Spleen (tissue), 11 donors: ENCODE data around the gene RNF115. TPM values are rescaled to one million over a fixed set of nuclear protein-coding genes. Genes with fewer than 3 reads are reported as not detected.
"Not testable (repeated sequence)": the region's sequence is repeated elsewhere in the genome, so short reads cannot be mapped to it uniquely, and the experiment has no call there.

ENCODE experiments used
- DNase-seq: peaks from one replicate; pipeline ENCODE4 v3.0.0-alpha.2; 2020
- H3K27ac ChIP-seq, 8 donors: fragments of 200-600 bp; sonication (generic) in 7 of 8; 1 replicate in 4 of 8; 2 replicates in 4 of 8; pipeline versions ENCODE4 v1.5.0 to v1.8.0; 2016 to 2021; ENCODE audit warnings: inconsistent platforms in 4 of 8, mild to moderate bottlenecking in 4 of 8, moderate library complexity in 1 of 8
- H3K27me3 ChIP-seq, 7 donors: fragments of 200-600 bp; sonication (generic) in 6 of 7; replicated peaks in 1 of 7; 1 replicate in 4 of 7; 2 replicates in 3 of 7; pipeline versions ENCODE4 v1.5.0 to v1.8.0; 2016 to 2021; ENCODE audit warnings: inconsistent platforms in 3 of 7, mild to moderate bottlenecking in 1 of 7
- H3K36me3 ChIP-seq, 6 donors: fragments of 200-600 bp; sonication (generic) in 5 of 6; 1 replicate in 4 of 6; 2 replicates in 2 of 6; pipeline versions ENCODE4 v1.5.0 to v1.8.0; 2016 to 2021; ENCODE audit warnings: inconsistent platforms in 2 of 6
- H3K4me1 ChIP-seq, 6 donors: fragments of 200-600 bp; sonication (generic) in 5 of 6; 1 replicate in 3 of 6; 2 replicates in 3 of 6; pipeline versions ENCODE4 v1.5.0 to v1.8.0; 2016 to 2021; ENCODE audit warnings: inconsistent platforms in 3 of 6
- H3K4me3 ChIP-seq, 8 donors: fragments of 200-600 bp; sonication (generic) in 7 of 8; 1 replicate in 4 of 8; 2 replicates in 4 of 8; pipeline versions ENCODE4 v1.5.0 to v1.8.0; 2016 to 2021; ENCODE audit warnings: inconsistent platforms in 4 of 8, mild to moderate bottlenecking in 4 of 8, moderate library complexity in 2 of 8
- H3K9me3 ChIP-seq, 8 donors: fragments of 200-600 bp; sonication (generic) in 7 of 8; 1 replicate in 4 of 8; 2 replicates in 4 of 8; pipeline versions ENCODE4 v1.5.0 to v1.8.0; 2016 to 2021; ENCODE audit warnings: inconsistent platforms in 4 of 8
- CTCF ChIP-seq, 11 experiments: fragments of 200-600 bp in 7 of 11; fragments of 450-650 bp in 4 of 11; sonication (generic) in 4 of 11; IDR thresholded peaks in 8 of 11; conservative IDR thresholded peaks in 3 of 11; 1 replicate in 7 of 11; 2 replicates in 4 of 11; pipeline versions ENCODE4 v1.4.0 to v1.8.0; 2016 to 2021; ENCODE audit warnings: antibody characterized with exemption in 11 of 11, inconsistent platforms in 4 of 11, mild to moderate bottlenecking in 1 of 11
- POLR2A ChIP-seq, 3 donors: fragments of 450-650 bp; IDR thresholded peaks; one replicate each; pipeline ENCODE4 v1.5.1; 2017; ENCODE audit warnings: antibody characterized with exemption in 3 of 3, mild to moderate bottlenecking in 1 of 3
- POLR2AphosphoS5 ChIP-seq, 3 donors: sonication (generic); formaldehyde crosslinking; IDR thresholded peaks; one replicate each; pipeline ENCODE4 v1.5.1; 2017; ENCODE audit warnings: antibody characterized with exemption in 3 of 3
- WGBS, 5 donors: extraction: QIAGEN DNeasy Blood & Tissue Kit in 3 of 5; methylation state at CpG; one replicate each; pipeline versions ENCODE4 v1.1.5 to v1.1.7; 2013 to 2018; 5-methylcytosine and 5-hydroxymethylcytosine counted together
- intact Hi-C: fragments of 100-400 bp; cut with DNase I; formaldehyde crosslinking; loops from one replicate; pipeline ENCODE4 v1.15.0; 2023; ENCODE audit warnings: low total_unique reads
- polyA plus RNA-seq, 3 donors: library from polyadenylated mRNA; stranded (reverse); fragments of 200-250 nt; gene quantifications; one replicate each; pipeline ENCODE4 v1.2.1, GENCODE V29; 2013
- total RNA-seq, 7 donors: library from RNA; depleted of rRNA in 3 of 7; stranded (reverse); fragments of >200 nt in 3 of 7; fragmentation: NEBNext Ultra II Directional in 4 of 7; extraction: Animal tissue kit (Norgen Biotek cat#: 25700) in 4 of 7; gene quantifications; one replicate each; pipeline versions ENCODE4 v1.1.0 to v1.2.1, GENCODE V29; 2016 to 2021
- donor health status: healthy with polysubstance abuse.
- donor health status: DM: no; HTN: no; CAD: no; lungs with moderate emphysema.
- donor health status: DM: no; HTN: no; CAD: no.
- donor health status: Bipolar disorder and iron deficiency.
- donor health status: healthy.
- donor health status: DM: no; HTN: no; CAD: no.
- donor health status: DM: yes; HTN: yes; CAD: no.

RNF115 gene
- total and polyA plus RNA-seq, 10 donors: 4.8 to 27.2 (median 15.0) TPM

GRCh38 chr1:145799806-145800205 lies 24.1 kb downstream of the RNF115 start:
- peaks cover 0 to 27% (median 7%) of the 10 kb centered on the region in 6 donors for H3K4me1 ChIP-seq
- H3K9me3 ChIP-seq: peaks cover 8 to 41% (median 35%) of the 10 kb centered on the region in 8 donors
- peaks cover 0 to 25% (median 0%) of the 10 kb centered on the region in 6 donors for H3K36me3 ChIP-seq
- H3K27ac ChIP-seq: no peak overlapping the region
- no peak for TF ChIP-seq POLR2AphosphoS5 (IDR thresholded peaks at IDR 0.05)
- no peak for TF ChIP-seq POLR2A (IDR thresholded peaks at IDR 0.05)
- no peak for TF ChIP-seq CTCF (IDR thresholded peaks at IDR 0.05 in 8 of 11, conservative IDR thresholded peaks at IDR 0.05 in 3 of 11)
- intact Hi-C loops: no loop called here
- no peak overlapping the region for H3K4me3 ChIP-seq
- no peak for DNase-seq
- H3K27me3 ChIP-seq: no peaks in the 10 kb centered on the region
- 75 to 87% (median 78%) methylated on average over 2 of the region's 2 CpGs for WGBS, 5 donors

- H3K9me3 ChIP-seq: peaks cover 8 to 41% (median 35%) of the 10 kb centered on the region in 8 donors
Observed at GRCh38 chr1:145796753-145797152, 27.1 kb downstream of the RNF115 start.

GRCh38 chr1:145795257-145795881 lies 28.5 kb downstream of the RNF115 start:
- H3K4me3 ChIP-seq: no peak overlapping the region
- 84 to 92% (median 90%) methylated on average over 10 of the region's 10 CpGs for WGBS, 5 donors
- no peaks in the 10 kb centered on the region for H3K4me1 ChIP-seq
- intact Hi-C loops: no loop called here
- peaks cover 8 to 41% (median 35%) of the 10 kb centered on the region in 8 donors for H3K9me3 ChIP-seq
- no peak overlapping the region for H3K27ac ChIP-seq
- H3K27me3 ChIP-seq: no peaks in the 10 kb centered on the region
- DNase-seq: no peak
- TF ChIP-seq POLR2AphosphoS5 (IDR thresholded peaks at IDR 0.05) (no peak), CTCF (IDR thresholded peaks at IDR 0.05 in 8 of 11, conservative IDR thresholded peaks at IDR 0.05 in 3 of 11) (no peak), POLR2A (IDR thresholded peaks at IDR 0.05) (no peak)
- peaks cover 0 to 49% (median 5%) of the 10 kb centered on the region in 6 donors for H3K36me3 ChIP-seq

More at GRCh38 chr1:145796753-145797152, 27.1 kb downstream of the RNF115 start:
- DNase-seq: no peak
- TF ChIP-seq CTCF (IDR thresholded peaks at IDR 0.05 in 8 of 11, conservative IDR thresholded peaks at IDR 0.05 in 3 of 11) (no peak), POLR2AphosphoS5 (IDR thresholded peaks at IDR 0.05) (no peak), POLR2A (IDR thresholded peaks at IDR 0.05) (no peak)
- Histone ChIP-seq H3K4me1 (no peaks in the 10 kb centered on the region), H3K27ac (no peak overlapping the region), H3K4me3 (no peak overlapping the region), H3K27me3 (no peaks in the 10 kb centered on the region), H3K36me3 (peaks cover 0 to 49% (median 5%) of the 10 kb centered on the region in 6 donors)
- intact Hi-C loops: no loop called here
- WGBS, 5 donors: 0 to 41% (median 32%) methylated on average over 1 of the region's 1 CpG

- no peak for DNase-seq
- TF ChIP-seq POLR2A (IDR thresholded peaks at IDR 0.05): no peak
- no peak for TF ChIP-seq POLR2AphosphoS5 (IDR thresholded peaks at IDR 0.05)
- TF ChIP-seq CTCF (IDR thresholded peaks at IDR 0.05 in 8 of 11, conservative IDR thresholded peaks at IDR 0.05 in 3 of 11): no peak
- no peaks in the 10 kb centered on the region for H3K27me3 ChIP-seq
- peaks cover 8 to 26% (median 22%) of the 10 kb centered on the region in 8 donors for H3K9me3 ChIP-seq
- peaks cover 0 to 52% (median 10%) of the 10 kb centered on the region in 6 donors for H3K36me3 ChIP-seq
- H3K27ac ChIP-seq: no peak overlapping the region
- H3K4me1 ChIP-seq: no peaks in the 10 kb centered on the region
- 70 to 100% (median 92%) methylated on average over 1 of the region's 1 CpG for WGBS, 5 donors
- no peak overlapping the region for H3K4me3 ChIP-seq
- intact Hi-C loops: no loop called here
Observed at GRCh38 chr1:145792484-145792883, 31.4 kb downstream of the RNF115 start.

- DNase-seq, H3K4me1 ChIP-seq, H3K27ac ChIP-seq, H3K27me3 ChIP-seq, intact Hi-C loops, H3K4me3 ChIP-seq: not testable (repeated sequence)
- peaks cover 3 to 20% (median 16%) of the 10 kb centered on the region in 8 donors for H3K9me3 ChIP-seq
- 62 to 84% (median 68%) methylated on average over 2 of the region's 2 CpGs for WGBS, 5 donors
- H3K36me3 ChIP-seq: peaks cover 0 to 58% (median 10%) of the 10 kb centered on the region in 6 donors
Observed at GRCh38 chr1:145791860-145792259, 32.0 kb downstream of the RNF115 start.
